CD14-positive monocyte (primary cell): ENCODE results near the gene SIRPB1. TPM values are rescaled to one million over a fixed set of nuclear protein-coding genes. Genes with fewer than 3 reads are reported as not detected.
A peak's percentile ranks its signal among the peaks of the same experiment; 100 is the strongest.

Experiments used
- DNase-seq, 3 donors: peaks; one replicate each; pipeline ENCODE4 v3.0.0-alpha.2; 2011 to 2022
- H2AFZ ChIP-seq: 2 replicates; pipeline ENCODE4 v1.6.0; 2012; ENCODE audit warnings: mild to moderate bottlenecking, low read depth, low read length, inconsistent platforms; ENCODE audit not compliant: insufficient read depth, poor library complexity, severe bottlenecking
- H3K27ac ChIP-seq, 2 donors: 1 replicate in 1 of 2; 2 replicates in 1 of 2; pipeline ENCODE4 v1.5.1; 2012 to 2013; ENCODE audit warnings: low read length in 2 of 2, control low read depth in 1 of 2, inconsistent platforms in 1 of 2, low read depth in 1 of 2, mild to moderate bottlenecking in 1 of 2
- H3K27me3 ChIP-seq, 2 donors: one replicate each; pipeline versions ENCODE4 v1.6.0 to v1.6.1; 2011 to 2013; ENCODE audit warnings: low read length in 2 of 2; ENCODE audit not compliant: control insufficient read depth in 2 of 2, insufficient read depth in 2 of 2
- H3K36me3 ChIP-seq, 2 donors: replicated peaks in 1 of 2; 1 replicate in 1 of 2; 2 replicates in 1 of 2; pipeline versions ENCODE4 v1.5.1 to v1.6.1; 2012 to 2013; ENCODE audit warnings: low read length in 2 of 2, control low read depth in 1 of 2, inconsistent platforms in 1 of 2, mild to moderate bottlenecking in 1 of 2; ENCODE audit not compliant: insufficient read depth in 2 of 2, control insufficient read depth in 1 of 2
- H3K4me1 ChIP-seq, 2 donors: 1 replicate in 1 of 2; 2 replicates in 1 of 2; pipeline versions ENCODE4 v1.5.1 to v1.6.1; 2012 to 2013; ENCODE audit warnings: low read length in 2 of 2, control low read depth in 1 of 2, inconsistent platforms in 1 of 2, mild to moderate bottlenecking in 1 of 2, moderate library complexity in 1 of 2; ENCODE audit not compliant: insufficient read depth in 2 of 2, control insufficient read depth in 1 of 2
- H3K4me2 ChIP-seq: replicated peaks from 2 replicates; pipeline ENCODE3; 2012; ENCODE audit warnings: low read length, moderate library complexity, mild to moderate bottlenecking; ENCODE audit not compliant: poor library complexity, severe bottlenecking; ENCODE audit errors: extremely low read depth
- H3K4me3 ChIP-seq, 3 experiments: fragments of 200-600 bp in 1 of 3; sonication (generic) in 1 of 3; replicated peaks in 1 of 3; 1 replicate in 2 of 3; 2 replicates in 1 of 3; pipeline ENCODE4 v1.5.1; 2011 to 2013; ENCODE audit warnings: low read length in 3 of 3, mild to moderate bottlenecking in 3 of 3, control low read depth in 2 of 3, low read depth in 2 of 3, inconsistent platforms in 1 of 3, moderate library complexity in 1 of 3
- H3K79me2 ChIP-seq: 2 replicates; pipeline ENCODE4 v1.6.0; 2012; ENCODE audit warnings: mild to moderate bottlenecking, control low read depth, inconsistent platforms, low read length, moderate library complexity; ENCODE audit not compliant: insufficient read depth
- H3K9ac ChIP-seq: 2 replicates; pipeline ENCODE4 v1.6.0; 2017; ENCODE audit warnings: low read length, mild to moderate bottlenecking; ENCODE audit not compliant: insufficient read depth, poor library complexity, severe bottlenecking
- H3K9me3 ChIP-seq, 2 donors: replicated peaks in 1 of 2; 1 replicate in 1 of 2; 2 replicates in 1 of 2; pipeline versions ENCODE4 v1.5.1 to v1.6.1; 2012 to 2013; ENCODE audit warnings: low read length in 2 of 2, control low read depth in 1 of 2; ENCODE audit not compliant: control insufficient read depth in 1 of 2, insufficient read depth in 1 of 2
- H4K20me1 ChIP-seq: 2 replicates; pipeline ENCODE4 v1.6.0; 2012; ENCODE audit warnings: mild to moderate bottlenecking, low read length, control low read depth, moderate library complexity; ENCODE audit not compliant: insufficient read depth
- H3K27ac Mint-ChIP-seq, 7 donors: one replicate each; pipeline ENCODE4 v1.8.0; 2020; ENCODE audit warnings: mild to moderate bottlenecking in 7 of 7, mixed read lengths in 7 of 7, moderate library complexity in 6 of 7, inconsistent platforms in 2 of 7
- H3K27me3 Mint-ChIP-seq, 3 donors: one replicate each; pipeline ENCODE4 v1.8.0; 2021 to 2022; ENCODE audit warnings: low read depth in 3 of 3, mild to moderate bottlenecking in 3 of 3, mixed read lengths in 3 of 3, moderate library complexity in 3 of 3, inconsistent platforms in 1 of 3
- H3K36me3 Mint-ChIP-seq, 2 donors: one replicate each; pipeline ENCODE4 v1.8.0; 2020; ENCODE audit warnings: mixed read lengths in 2 of 2, inconsistent platforms in 1 of 2, mild to moderate bottlenecking in 1 of 2
- H3K4me1 Mint-ChIP-seq: one replicate; pipeline ENCODE4 v1.8.0; 2020; ENCODE audit warnings: mild to moderate bottlenecking, mixed read lengths
- H3K4me3 Mint-ChIP-seq, 2 donors: one replicate each; pipeline ENCODE4 v1.8.0; 2020; ENCODE audit warnings: mild to moderate bottlenecking in 2 of 2, mixed read lengths in 2 of 2, moderate library complexity in 1 of 2
- H3K9me3 Mint-ChIP-seq, 7 donors: one replicate each; pipeline ENCODE4 v1.8.0; 2020 to 2022; ENCODE audit warnings: mixed read lengths in 7 of 7, mild to moderate bottlenecking in 6 of 7, moderate library complexity in 6 of 7, inconsistent platforms in 2 of 7
- CTCF ChIP-seq: fragments of 200-600 bp; IDR thresholded peaks from one replicate; pipeline ENCODE4 v1.8.0; 2022; ENCODE audit warnings: antibody characterized with exemption, mild to moderate bottlenecking
- WGBS: methylation state at CpG from one replicate; pipeline ENCODE4 v1.1.5; 2013; ENCODE audit warnings: missing lambda C conversion rate; ENCODE audit not compliant: insufficient coverage; 5-methylcytosine and 5-hydroxymethylcytosine counted together
- intact Hi-C, 2 donors: fragments of 100-400 bp; cut with micrococcal nuclease; formaldehyde crosslinking; loops; one replicate each; pipeline versions ENCODE4 v1.15.0 to v1.15.1; 2023
- polyA plus RNA-seq, 3 donors: library from polyadenylated mRNA; depleted of rRNA in 1 of 3; unstranded in 2 of 3; stranded (reverse) in 1 of 3; fragments of 300-500 nt in 2 of 3; fragments of >200 nt in 1 of 3; fragmentation: Illumina TruSeq in 2 of 3; gene quantifications; 1 replicate in 2 of 3; 2 replicates in 1 of 3; pipeline ENCODE4 v1.2.3, GENCODE V29; 2012 to 2021

The SIRPB1 gene
- polyA plus RNA-seq, 3 donors: 132 to 437 (median 137) TPM

- H3K27ac Mint-ChIP-seq: peak overlapping the region in 2 of 7 donors; percentile 28 to 32
- 70% methylated on average over 4 of the region's 5 CpGs for WGBS
- Histone ChIP-seq H3K4me3 (no peak overlapping the region), H3K9me3 (no peaks in the 10 kb centered on the region), H3K79me2 (no peaks in the 10 kb centered on the region), H3K36me3 (no peaks in the 10 kb centered on the region), H3K9ac (no peak overlapping the region), H4K20me1 (no peaks in the 10 kb centered on the region), H3K27ac (no peak overlapping the region), H2AFZ (peak overlapping the region; percentile 8), H3K4me2 (no peak overlapping the region), H3K4me1 (peaks cover 45 to 52% of the 10 kb centered on the region in 2 donors), H3K27me3 (no peaks in the 10 kb centered on the region)
- intact Hi-C loops: no loop called here
- peaks cover 0 to 2% (median 0%) of the 10 kb centered on the region in 7 donors for H3K9me3 Mint-ChIP-seq
- H3K4me1 Mint-ChIP-seq: peaks cover 65% of the 10 kb centered on the region
- no peak for TF ChIP-seq CTCF
- H3K27me3 Mint-ChIP-seq: peaks cover 2 to 4% (median 2%) of the 10 kb centered on the region in 3 donors
- no peak for DNase-seq
- no peaks in the 10 kb centered on the region for H3K36me3 Mint-ChIP-seq
- no peak overlapping the region for H3K4me3 Mint-ChIP-seq
Observed at GRCh38 chr20:1629321-1629720, 9.5 kb upstream of the SIRPB1 start.

- no peak overlapping the region for H3K4me3 ChIP-seq
- H3K4me1 ChIP-seq: peaks cover 49 to 55% of the 10 kb centered on the region in 2 donors
- WGBS: 88% methylated on average over 3 of the region's 5 CpGs
- no peak overlapping the region for H3K4me3 Mint-ChIP-seq
- no peak for TF ChIP-seq CTCF
- H3K9ac ChIP-seq: no peak overlapping the region
- no peaks in the 10 kb centered on the region for H3K27me3 ChIP-seq
- H3K36me3 ChIP-seq: no peaks in the 10 kb centered on the region
- H3K36me3 Mint-ChIP-seq: no peaks in the 10 kb centered on the region
- no peak overlapping the region for H2AFZ ChIP-seq
- DNase-seq: no peak
- peaks cover 0 to 2% (median 0%) of the 10 kb centered on the region in 7 donors for H3K9me3 Mint-ChIP-seq
- H3K27ac Mint-ChIP-seq: peak overlapping the region in 1 of 7 donors; percentile 21
- no peak overlapping the region for H3K27ac ChIP-seq
- H3K4me2 ChIP-seq: no peak overlapping the region
- peaks cover 2 to 4% (median 2%) of the 10 kb centered on the region in 3 donors for H3K27me3 Mint-ChIP-seq
- peaks cover 69% of the 10 kb centered on the region for H3K4me1 Mint-ChIP-seq
- intact Hi-C loops: no loop called here
- H4K20me1 ChIP-seq: no peaks in the 10 kb centered on the region
- no peaks in the 10 kb centered on the region for H3K9me3 ChIP-seq
- H3K79me2 ChIP-seq: no peaks in the 10 kb centered on the region
Observed at GRCh38 chr20:1628621-1629020, 8.8 kb upstream of the SIRPB1 start.
